Thoracic aorta (tissue), 2 donors: Measurements from ENCODE around the gene EPHA5. TPM values are rescaled to one million over a fixed set of nuclear protein-coding genes. Genes with fewer than 3 reads are reported as not detected.

Experiments used
- ATAC-seq: fragments of 150-250 bp; one replicate; pipeline ENCODE4 v1.8.0; 2017; ENCODE audit warnings: low read depth; ENCODE audit not compliant: insufficient number of reproducible peaks, low FRiP score
- DNase-seq: peaks from one replicate; pipeline ENCODE4 v3.0.0-alpha.2; 2020; ENCODE audit warnings: low spot score
- H3K27ac ChIP-seq, 2 donors: fragments of 200-600 bp; sonication (generic); 1 replicate in 1 of 2; 2 replicates in 1 of 2; pipeline ENCODE4 v1.5.1; 2016; ENCODE audit warnings: mild to moderate bottlenecking in 2 of 2, moderate library complexity in 2 of 2
- H3K27me3 ChIP-seq: fragments of 200-600 bp; sonication (generic); replicated peaks from 2 replicates; pipeline ENCODE4 v1.6.0; 2016; ENCODE audit warnings: mild to moderate bottlenecking; ENCODE audit not compliant: insufficient read depth
- H3K36me3 ChIP-seq: fragments of 200-600 bp; sonication (generic); one replicate; pipeline ENCODE4 v1.5.1; 2016
- H3K4me1 ChIP-seq, 2 donors: fragments of 200-600 bp; sonication (generic); 1 replicate in 1 of 2; 2 replicates in 1 of 2; pipeline versions ENCODE4 v1.5.1 to v1.6.0; 2016; ENCODE audit warnings: low read depth in 2 of 2, mild to moderate bottlenecking in 1 of 2; ENCODE audit not compliant: control insufficient read depth in 1 of 2
- H3K4me3 ChIP-seq: fragments of 200-600 bp; sonication (generic); 2 replicates; pipeline ENCODE4 v1.5.1; 2016; ENCODE audit warnings: mild to moderate bottlenecking
- H3K9me3 ChIP-seq: fragments of 200-600 bp; sonication (generic); 2 replicates; pipeline ENCODE4 v1.5.1; 2016
- total RNA-seq, 2 donors: library from RNA; depleted of rRNA; stranded (reverse); fragments of >200 nt; gene quantifications; one replicate each; pipeline versions ENCODE4 v1.1.0 to v1.2.3, GENCODE V29; 2016
- TF ChIP-seq, protein P1 (sequence below): fragments of 200-600 bp; sonication (generic); IDR thresholded peaks from one replicate; pipeline ENCODE4 v1.5.1; 2019; ENCODE audit warnings: antibody characterized with exemption

Gene EPHA5
- under 1 TPM; 0.27 to 0.92 TPM for total RNA-seq

DNA sequence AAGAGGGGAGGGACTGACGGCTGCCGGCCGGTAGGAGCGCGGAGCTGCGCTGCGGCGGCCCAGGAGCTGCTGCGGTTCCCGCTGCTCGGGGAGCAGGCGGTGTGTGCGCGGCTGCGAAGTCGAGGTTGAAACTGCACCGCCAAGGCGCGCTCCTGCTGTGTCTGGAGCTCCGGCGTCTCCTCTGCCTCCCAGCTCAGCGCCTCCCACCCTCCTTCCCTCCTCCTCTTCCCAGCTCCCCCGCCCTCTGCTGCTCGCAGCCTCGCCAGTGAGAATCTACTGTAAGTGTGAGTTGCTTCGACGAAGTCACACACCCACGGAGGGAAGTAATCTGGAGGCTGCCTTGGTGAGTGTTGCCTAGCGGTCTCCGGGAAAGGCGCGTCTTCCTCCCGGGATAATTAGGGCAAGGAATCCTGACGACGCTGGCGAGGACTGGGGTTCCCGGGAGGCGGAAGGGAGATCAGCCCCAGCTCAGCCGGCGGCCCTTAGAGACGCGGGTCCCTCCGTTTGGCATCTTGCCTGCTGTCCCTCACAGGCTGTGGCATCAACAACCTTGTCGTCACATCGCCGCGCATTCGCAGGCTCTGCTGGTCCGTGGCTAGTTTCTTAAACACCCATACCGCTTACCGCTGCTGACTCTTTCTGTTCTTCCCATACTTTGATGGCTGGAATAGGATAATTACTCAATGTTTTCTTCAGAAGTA, at the start of gene EPHA5:
Gene EPHA5, minus strand, starts transcription at position 159 of the 701 bp plus-strand sequence. CDS start 747 bp downstream, outside the sequence.
- Histone ChIP-seq H3K4me3 (peak within 1 kb of the TSS; percentile 72), H3K27ac (no peak within 1 kb of the TSS), H3K36me3 (no peaks in the 10 kb centered on the region), H3K27me3 (peaks cover 12% of the 10 kb centered on the region), H3K9me3 (no peaks in the 10 kb centered on the region), H3K4me1 (peaks cover 16 to 37% of the 10 kb centered on the region in 2 donors)
- ATAC-seq (no peak), DNase-seq (no peak)
- TF ChIP-seq, protein P1, sequence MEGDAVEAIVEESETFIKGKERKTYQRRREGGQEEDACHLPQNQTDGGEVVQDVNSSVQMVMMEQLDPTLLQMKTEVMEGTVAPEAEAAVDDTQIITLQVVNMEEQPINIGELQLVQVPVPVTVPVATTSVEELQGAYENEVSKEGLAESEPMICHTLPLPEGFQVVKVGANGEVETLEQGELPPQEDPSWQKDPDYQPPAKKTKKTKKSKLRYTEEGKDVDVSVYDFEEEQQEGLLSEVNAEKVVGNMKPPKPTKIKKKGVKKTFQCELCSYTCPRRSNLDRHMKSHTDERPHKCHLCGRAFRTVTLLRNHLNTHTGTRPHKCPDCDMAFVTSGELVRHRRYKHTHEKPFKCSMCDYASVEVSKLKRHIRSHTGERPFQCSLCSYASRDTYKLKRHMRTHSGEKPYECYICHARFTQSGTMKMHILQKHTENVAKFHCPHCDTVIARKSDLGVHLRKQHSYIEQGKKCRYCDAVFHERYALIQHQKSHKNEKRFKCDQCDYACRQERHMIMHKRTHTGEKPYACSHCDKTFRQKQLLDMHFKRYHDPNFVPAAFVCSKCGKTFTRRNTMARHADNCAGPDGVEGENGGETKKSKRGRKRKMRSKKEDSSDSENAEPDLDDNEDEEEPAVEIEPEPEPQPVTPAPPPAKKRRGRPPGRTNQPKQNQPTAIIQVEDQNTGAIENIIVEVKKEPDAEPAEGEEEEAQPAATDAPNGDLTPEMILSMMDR: peak; percentile 20

DNA sequence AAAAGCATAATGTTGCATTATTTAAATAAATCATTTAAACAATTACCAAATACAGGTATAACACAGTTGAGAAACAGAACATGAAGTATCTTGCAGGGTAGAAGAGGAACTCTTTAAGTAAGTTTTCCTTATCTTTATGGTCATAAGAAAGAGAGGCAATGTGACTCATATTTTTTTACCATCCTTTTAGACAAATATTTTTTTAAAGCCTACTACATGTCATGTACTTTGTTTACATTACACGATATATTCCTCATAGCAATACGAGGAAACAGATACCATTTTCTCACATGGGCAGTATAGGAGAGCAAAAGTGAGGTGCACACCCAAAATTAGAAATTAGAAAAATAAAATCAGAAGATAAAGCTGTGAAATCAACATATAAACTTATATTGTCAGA, 49.3 kb upstream of the EPHA5 start:
- no peak for ATAC-seq
- Histone ChIP-seq H3K4me3 (no peak overlapping the region), H3K27me3 (no peaks in the 10 kb centered on the region), H3K36me3 (no peaks in the 10 kb centered on the region), H3K27ac (no peak overlapping the region), H3K9me3 (no peaks in the 10 kb centered on the region), H3K4me1 (no peaks in the 10 kb centered on the region)
- TF ChIP-seq, protein P1: no peak
- no peak for DNase-seq

DNA sequence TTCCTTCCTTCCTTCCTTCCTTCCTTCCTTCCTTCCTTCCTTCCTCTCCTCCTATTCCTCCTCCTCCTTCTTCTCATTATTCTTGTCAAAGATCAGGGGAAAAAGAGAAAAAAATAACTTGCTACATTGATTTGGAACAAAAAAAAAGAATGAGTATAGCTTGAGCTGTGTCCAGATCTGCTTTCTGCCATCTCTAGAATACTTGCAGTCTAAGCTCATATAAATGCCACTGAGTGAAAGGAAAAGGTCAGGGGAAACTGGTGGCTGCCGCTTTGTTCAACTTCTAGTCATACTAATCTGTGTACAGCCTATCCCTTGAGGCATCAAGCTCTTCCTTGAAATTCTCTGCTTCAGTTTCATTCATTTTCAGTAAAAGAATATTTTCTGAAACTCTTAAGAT, 28.3 kb upstream of the EPHA5 start:
- DNase-seq (no peak), ATAC-seq (no peak)
- Histone ChIP-seq H3K36me3 (no peaks in the 10 kb centered on the region), H3K27ac (no peak overlapping the region), H3K4me3 (no peak overlapping the region), H3K27me3 (no peaks in the 10 kb centered on the region), H3K9me3 (no peaks in the 10 kb centered on the region), H3K4me1 (no peaks in the 10 kb centered on the region)
- TF ChIP-seq, protein P1: no peak

DNA sequence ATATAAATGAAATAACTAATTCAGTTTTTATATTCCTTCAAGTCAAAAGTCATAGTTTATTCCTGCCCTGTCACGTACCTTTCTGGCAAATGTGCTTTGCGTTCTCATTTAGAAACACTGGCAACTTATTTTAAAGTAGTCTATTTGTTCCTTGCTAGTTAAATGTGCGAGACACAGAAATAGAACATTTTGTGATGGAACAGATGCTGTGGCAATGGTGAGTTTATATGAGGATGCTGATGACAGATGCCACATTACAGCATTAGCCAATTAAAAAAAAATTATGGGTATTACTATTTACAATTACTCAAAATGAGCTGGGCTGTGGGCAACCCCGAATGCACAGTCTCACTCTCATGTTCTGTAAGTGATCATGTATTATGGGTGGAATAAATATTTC, 26.1 kb upstream of the EPHA5 start:
- Histone ChIP-seq H3K36me3 (no peaks in the 10 kb centered on the region), H3K4me3 (no peak overlapping the region), H3K27ac (no peak overlapping the region), H3K27me3 (no peaks in the 10 kb centered on the region), H3K9me3 (no peaks in the 10 kb centered on the region), H3K4me1 (no peaks in the 10 kb centered on the region)
- TF ChIP-seq, protein P1: no peak
- DNase-seq: no peak
- no peak for ATAC-seq

DNA sequence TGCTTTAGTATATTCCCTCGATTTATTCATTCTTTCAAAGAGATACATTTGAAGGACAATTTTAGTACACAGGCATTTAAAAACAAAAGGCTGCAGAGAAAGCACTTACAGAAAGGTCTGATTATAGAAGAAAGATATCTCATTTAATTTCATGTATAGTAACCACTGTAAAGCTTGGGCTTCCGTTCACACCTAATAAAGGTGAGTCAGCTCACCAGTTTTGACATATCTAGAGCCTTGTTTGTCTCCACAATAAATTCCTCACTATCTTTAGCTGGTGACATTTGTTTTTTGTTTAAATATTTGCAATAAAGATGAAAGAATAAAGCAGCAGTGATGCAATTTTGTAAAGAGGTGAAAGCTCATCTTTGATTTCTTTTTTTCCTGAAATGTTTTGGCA, 1.1 kb upstream of the EPHA5 start:
- Histone ChIP-seq H3K4me3 (no peak overlapping the region), H3K9me3 (no peaks in the 10 kb centered on the region), H3K27ac (no peak overlapping the region), H3K36me3 (no peaks in the 10 kb centered on the region), H3K4me1 (peaks cover 16 to 37% of the 10 kb centered on the region in 2 donors), H3K27me3 (peaks cover 7% of the 10 kb centered on the region)
- DNase-seq (no peak), ATAC-seq (no peak)
- TF ChIP-seq, protein P1: no peak
